Measurements from ENCODE around the gene SERPINB5. TPM values are rescaled to one million over a fixed set of nuclear protein-coding genes. Genes with fewer than 3 reads are reported as not detected.

The SERPINB5 gene
- polyA plus RNA-seq, 1 experiment = not detected

DNA sequence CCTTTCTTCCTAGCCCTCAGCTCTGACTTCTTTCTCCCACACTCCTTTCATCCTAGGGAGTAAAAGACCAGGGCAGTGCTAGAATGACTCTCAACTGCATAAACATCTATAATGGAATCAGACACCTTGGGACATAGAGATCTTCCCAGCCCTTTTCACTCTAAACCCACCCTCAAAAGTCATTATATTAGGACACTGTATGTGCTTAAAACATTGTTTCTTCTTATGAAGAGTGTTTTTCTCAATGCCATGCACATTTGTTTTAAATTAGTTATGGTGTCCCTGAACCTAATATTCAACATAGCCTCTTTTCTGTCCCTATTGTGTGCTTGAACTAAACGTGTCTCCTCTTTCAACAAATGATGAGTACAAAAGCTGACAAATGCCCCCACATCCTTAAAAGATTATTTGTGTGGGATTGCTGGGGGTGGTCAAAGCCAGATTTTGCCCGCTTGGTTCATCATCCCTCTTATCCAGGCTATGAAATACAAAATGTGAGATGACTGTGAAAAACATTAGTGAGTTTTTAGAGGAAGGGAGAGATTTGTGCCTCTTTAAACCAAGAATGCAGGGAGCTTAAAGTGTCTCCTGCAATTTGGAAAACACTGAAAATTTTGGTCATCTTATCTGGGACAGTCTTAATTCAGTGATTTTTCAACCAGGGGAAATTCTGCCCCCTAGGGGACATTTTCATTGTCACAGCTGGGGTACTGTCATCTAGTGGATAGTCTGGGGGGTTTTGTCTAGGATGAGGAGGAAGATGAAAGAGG lies 29.0 kb downstream of the SERPINB5 start:
- TF ChIP-seq, protein P1, sequence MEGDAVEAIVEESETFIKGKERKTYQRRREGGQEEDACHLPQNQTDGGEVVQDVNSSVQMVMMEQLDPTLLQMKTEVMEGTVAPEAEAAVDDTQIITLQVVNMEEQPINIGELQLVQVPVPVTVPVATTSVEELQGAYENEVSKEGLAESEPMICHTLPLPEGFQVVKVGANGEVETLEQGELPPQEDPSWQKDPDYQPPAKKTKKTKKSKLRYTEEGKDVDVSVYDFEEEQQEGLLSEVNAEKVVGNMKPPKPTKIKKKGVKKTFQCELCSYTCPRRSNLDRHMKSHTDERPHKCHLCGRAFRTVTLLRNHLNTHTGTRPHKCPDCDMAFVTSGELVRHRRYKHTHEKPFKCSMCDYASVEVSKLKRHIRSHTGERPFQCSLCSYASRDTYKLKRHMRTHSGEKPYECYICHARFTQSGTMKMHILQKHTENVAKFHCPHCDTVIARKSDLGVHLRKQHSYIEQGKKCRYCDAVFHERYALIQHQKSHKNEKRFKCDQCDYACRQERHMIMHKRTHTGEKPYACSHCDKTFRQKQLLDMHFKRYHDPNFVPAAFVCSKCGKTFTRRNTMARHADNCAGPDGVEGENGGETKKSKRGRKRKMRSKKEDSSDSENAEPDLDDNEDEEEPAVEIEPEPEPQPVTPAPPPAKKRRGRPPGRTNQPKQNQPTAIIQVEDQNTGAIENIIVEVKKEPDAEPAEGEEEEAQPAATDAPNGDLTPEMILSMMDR (IDR thresholded peaks at IDR 0.05; ENCODE audit: insufficient read depth, low read depth, low read length) = peak; percentile 67
- CTCF ChIA-PET = interaction anchor here (0.6 to 9.8 kb wide), 13 partner anchors 9 to 430 kb away, joined by 3 to 78 read pairs (median 4); partner anchors contain the start of gene SERPINB5
- no peaks in the 10 kb centered on the region; the same call in 1 of the 2 replicates for H3K27me3 ChIP-seq (ENCODE audit: control insufficient read depth, insufficient read depth, low read length)
- POLR2A ChIA-PET = no interaction called here
- H3K36me3 ChIP-seq (ENCODE audit: control insufficient read depth, insufficient read depth, low read length) = no peaks in the 10 kb centered on the region
- DNase-seq (ENCODE audit: low read depth) = no peak
- no peak overlapping the region for H3K4me3 ChIP-seq (ENCODE audit: low read depth, low read length)

DNA sequence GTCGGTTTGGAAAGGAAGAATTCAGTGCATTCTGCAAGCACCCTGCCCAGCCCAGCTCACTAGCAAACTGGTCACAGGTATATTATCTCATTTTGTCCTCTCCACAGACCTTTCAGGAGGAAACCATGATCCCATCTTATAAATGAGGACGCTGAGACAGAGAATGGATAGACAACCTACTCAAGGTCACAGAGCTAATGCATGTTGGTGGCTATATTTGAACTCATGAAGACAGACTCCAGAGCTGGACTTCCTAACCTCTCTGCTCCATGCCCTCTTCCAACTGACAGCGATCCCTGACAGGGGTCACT lies 29.5 kb downstream of the SERPINB5 start:
- no peaks in the 10 kb centered on the region; the same call in 1 of the 2 replicates for H3K27me3 ChIP-seq (ENCODE audit: control insufficient read depth, insufficient read depth, low read length)
- POLR2A ChIA-PET = no interaction called here
- no peak for DNase-seq (ENCODE audit: low read depth)
- CTCF ChIA-PET = interaction anchor here (0.6 to 9.8 kb wide), 16 partner anchors 8 to 430 kb away, joined by 3 to 78 read pairs (median 4); partner anchors contain the start of gene SERPINB5
- TF ChIP-seq, protein P1 (IDR thresholded peaks at IDR 0.05; ENCODE audit: insufficient read depth, low read depth, low read length) = no peak
- H3K36me3 ChIP-seq (ENCODE audit: control insufficient read depth, insufficient read depth, low read length) = no peaks in the 10 kb centered on the region
- H3K4me3 ChIP-seq (ENCODE audit: low read depth, low read length) = no peak overlapping the region

DNA sequence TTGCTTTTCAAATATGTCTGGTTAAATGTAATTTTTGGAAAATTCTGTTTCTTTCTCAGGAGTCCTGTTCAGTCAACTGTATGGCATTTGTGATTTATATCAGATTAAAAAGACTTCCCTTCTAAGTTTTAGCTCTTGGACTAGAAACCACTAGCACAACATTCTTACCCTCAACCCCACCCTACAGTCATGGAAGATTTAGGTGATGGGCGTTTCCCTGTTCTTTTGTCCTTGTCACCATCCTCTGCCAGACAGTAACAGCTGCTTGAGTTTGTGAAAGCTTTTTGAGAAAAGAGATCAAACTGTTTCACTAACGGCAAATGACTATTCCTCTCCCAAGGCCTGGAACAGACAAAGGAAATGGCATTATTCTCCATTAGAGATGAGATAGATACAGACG lies 31.8 kb downstream of the SERPINB5 start:
- Histone ChIP-seq H3K27me3 (ENCODE audit: control insufficient read depth, insufficient read depth, low read length) (no peaks in the 10 kb centered on the region; the same call in 1 of the 2 replicates), H3K36me3 (ENCODE audit: control insufficient read depth, insufficient read depth, low read length) (no peaks in the 10 kb centered on the region), H3K4me3 (ENCODE audit: low read depth, low read length) (no peak overlapping the region)
- TF ChIP-seq, protein P1 (IDR thresholded peaks at IDR 0.05; ENCODE audit: insufficient read depth, low read depth, low read length) = no peak
- no peak for DNase-seq (ENCODE audit: low read depth)
- ChIA-PET POLR2A (no interaction called here), CTCF (interaction anchor here (1.2 to 13.8 kb wide), 7 partner anchors 8 to 335 kb away, joined by 3 to 328 read pairs (median 17); partner anchors contain the start of gene SERPINB13)

DNA sequence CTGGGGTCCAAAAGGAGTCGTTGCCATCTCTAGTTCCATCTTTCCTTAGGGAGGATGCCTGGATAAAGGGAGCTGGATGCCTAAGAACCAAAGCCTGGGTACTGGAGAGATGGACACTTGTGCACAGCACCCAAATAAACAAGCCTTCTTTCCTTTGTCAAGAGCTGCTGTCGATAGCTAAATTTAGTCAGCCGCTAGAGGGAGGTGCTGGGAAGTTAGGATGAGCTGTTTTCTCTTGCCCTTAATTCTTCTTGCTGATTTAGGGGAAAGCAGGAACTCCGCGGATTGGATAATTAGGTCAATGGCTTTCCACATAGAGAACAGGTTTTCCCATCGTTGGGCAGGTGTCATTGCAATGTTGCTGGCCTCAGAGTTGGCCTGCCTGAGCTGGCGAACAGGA lies 34.5 kb downstream of the SERPINB5 start:
- H3K27me3 ChIP-seq (ENCODE audit: control insufficient read depth, insufficient read depth, low read length) = no peaks in the 10 kb centered on the region
- no peak overlapping the region for H3K4me3 ChIP-seq (ENCODE audit: low read depth, low read length)
- POLR2A ChIA-PET = no interaction called here
- no peaks in the 10 kb centered on the region for H3K36me3 ChIP-seq (ENCODE audit: control insufficient read depth, insufficient read depth, low read length)
- CTCF ChIA-PET = interaction anchor here (0.6 to 13.8 kb wide), 27 partner anchors 6 to 459 kb away, joined by 3 to 328 read pairs (median 5); partner anchors contain the start of genes SERPINB12 and SERPINB13
- TF ChIP-seq, protein P1 (IDR thresholded peaks at IDR 0.05; ENCODE audit: insufficient read depth, low read depth, low read length) = peak; percentile 79
- no peak for DNase-seq (ENCODE audit: low read depth)

DNA sequence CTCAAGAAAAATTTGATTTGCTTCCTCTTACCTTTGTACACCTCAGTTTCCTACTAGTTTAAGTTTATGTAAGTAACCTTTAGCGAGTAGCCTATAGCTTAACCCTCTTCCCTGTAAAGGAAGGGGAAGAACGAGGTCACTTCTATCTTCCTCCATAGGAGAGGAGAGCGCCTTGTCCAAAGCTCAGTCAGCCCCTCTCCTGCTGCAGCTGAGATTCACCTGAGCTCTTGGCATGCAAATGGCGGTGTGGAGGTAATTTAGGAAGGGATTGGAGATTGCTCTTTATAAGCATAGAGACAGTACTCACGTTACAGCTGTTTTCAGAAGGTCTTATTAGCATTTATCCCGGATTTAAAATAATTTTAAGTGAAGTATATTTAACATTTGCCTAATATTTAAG lies 37.6 kb downstream of the SERPINB5 start:
- no peaks in the 10 kb centered on the region for H3K36me3 ChIP-seq (ENCODE audit: control insufficient read depth, insufficient read depth, low read length)
- TF ChIP-seq, protein P1 (IDR thresholded peaks at IDR 0.05; ENCODE audit: insufficient read depth, low read depth, low read length) = no peak
- DNase-seq (ENCODE audit: low read depth) = no peak
- H3K27me3 ChIP-seq (ENCODE audit: control insufficient read depth, insufficient read depth, low read length) = no peaks in the 10 kb centered on the region
- no peak overlapping the region for H3K4me3 ChIP-seq (ENCODE audit: low read depth, low read length)
- ChIA-PET CTCF (interaction anchor here (0.6 to 13.8 kb wide), 11 partner anchors 8 to 334 kb away, joined by 3 to 328 read pairs (median 5); partner anchors contain the start of gene SERPINB13), POLR2A (no interaction called here)

Measured in BJ (cell line).